ENCODE measurements around the gene RAP1GAP. TPM values are rescaled to one million over a fixed set of nuclear protein-coding genes. Genes with fewer than 3 reads are reported as not detected.

The RAP1GAP gene
- total and polyA plus RNA-seq, 4 donors, result 5.6 to 64.7 (median 28.0) TPM

GRCh38 chr1:21655748-21656147, 13.4 kb downstream of the RAP1GAP start:
- Histone ChIP-seq H3K9me3 (ENCODE audit: control insufficient read depth in 4 of 4, insufficient read depth in 3 of 4, low read length in 3 of 4) (no peaks in the 10 kb centered on the region), H3K4me3 (no peak overlapping the region), H3K9ac (ENCODE audit: insufficient read depth in 1 of 2, low read length in 2 of 2) (no peak overlapping the region), H3K36me3 (ENCODE audit: control insufficient read depth in 4 of 4, insufficient read depth in 4 of 4, low read length in 4 of 4) (no peaks in the 10 kb centered on the region), H3K27me3 (ENCODE audit: control insufficient read depth in 3 of 3, insufficient read depth in 3 of 3, low read length in 2 of 3) (peaks cover 0 to 4% (median 0%) of the 10 kb centered on the region in 3 donors), H3K27ac (ENCODE audit: low read depth in 1 of 2, low read length in 1 of 2) (no peak overlapping the region), H3K4me1 (ENCODE audit: control insufficient read depth in 5 of 5, insufficient read depth in 5 of 5, low read length in 5 of 5) (peaks cover 0 to 19% (median 6%) of the 10 kb centered on the region in 5 donors)
- 38 to 44% methylated on average over 4 of the region's 4 CpGs for WGBS, 2 donors
- ATAC-seq (ENCODE audit: insufficient read depth, low FRiP score) (no peak), DNase-seq (no peak)
- TF ChIP-seq CTCF (IDR thresholded peaks at IDR 0.05; ENCODE audit: control extremely low read depth, extremely low read depth), result no peak

GRCh38 chr1:21655259-21655658, 13.9 kb downstream of the RAP1GAP start:
- 76 to 86% methylated on average over 4 of the region's 4 CpGs for WGBS, 2 donors

GRCh38 chr1:21654209-21654608, 14.9 kb downstream of the RAP1GAP start:
- peaks cover 0 to 2% (median 0%) of the 10 kb centered on the region in 3 donors for H3K27me3 ChIP-seq (ENCODE audit: control insufficient read depth in 3 of 3, insufficient read depth in 3 of 3, low read length in 2 of 3)
- no peak overlapping the region for H3K27ac ChIP-seq (ENCODE audit: low read depth in 1 of 2, low read length in 1 of 2)
- ATAC-seq (ENCODE audit: insufficient read depth, low FRiP score) (no peak), DNase-seq (no peak)
- H3K9ac ChIP-seq (ENCODE audit: insufficient read depth in 1 of 2, low read length in 2 of 2), result no peak overlapping the region
- TF ChIP-seq CTCF (IDR thresholded peaks at IDR 0.05; ENCODE audit: control extremely low read depth, extremely low read depth), result no peak
- no peaks in the 10 kb centered on the region for H3K9me3 ChIP-seq (ENCODE audit: control insufficient read depth in 4 of 4, insufficient read depth in 3 of 4, low read length in 3 of 4)
- H3K4me3 ChIP-seq, result no peak overlapping the region
- no peaks in the 10 kb centered on the region for H3K36me3 ChIP-seq (ENCODE audit: control insufficient read depth in 4 of 4, insufficient read depth in 4 of 4, low read length in 4 of 4)
- peaks cover 0 to 15% (median 6%) of the 10 kb centered on the region in 5 donors for H3K4me1 ChIP-seq (ENCODE audit: control insufficient read depth in 5 of 5, insufficient read depth in 5 of 5, low read length in 5 of 5)
- WGBS, 2 donors, result 79 to 90% methylated on average over 6 of the region's 6 CpGs

More at GRCh38 chr1:21655259-21655658, 13.9 kb downstream of the RAP1GAP start:
- no peak overlapping the region for H3K9ac ChIP-seq (ENCODE audit: insufficient read depth in 1 of 2, low read length in 2 of 2)
- peaks cover 0 to 19% (median 6%) of the 10 kb centered on the region in 5 donors for H3K4me1 ChIP-seq (ENCODE audit: control insufficient read depth in 5 of 5, insufficient read depth in 5 of 5, low read length in 5 of 5)
- ATAC-seq (ENCODE audit: insufficient read depth, low FRiP score) (no peak), DNase-seq (no peak)
- TF ChIP-seq CTCF (IDR thresholded peaks at IDR 0.05; ENCODE audit: control extremely low read depth, extremely low read depth), result no peak
- no peak overlapping the region for H3K27ac ChIP-seq (ENCODE audit: low read depth in 1 of 2, low read length in 1 of 2)
- no peaks in the 10 kb centered on the region for H3K36me3 ChIP-seq (ENCODE audit: control insufficient read depth in 4 of 4, insufficient read depth in 4 of 4, low read length in 4 of 4)
- no peak overlapping the region for H3K4me3 ChIP-seq
- no peaks in the 10 kb centered on the region for H3K9me3 ChIP-seq (ENCODE audit: control insufficient read depth in 4 of 4, insufficient read depth in 3 of 4, low read length in 3 of 4)
- peaks cover 0 to 2% (median 0%) of the 10 kb centered on the region in 3 donors for H3K27me3 ChIP-seq (ENCODE audit: control insufficient read depth in 3 of 3, insufficient read depth in 3 of 3, low read length in 2 of 3)

GRCh38 chr1:21653744-21654100, 15.4 kb downstream of the RAP1GAP start:
- Histone ChIP-seq H3K4me3 (no peak overlapping the region), H3K4me1 (ENCODE audit: control insufficient read depth in 5 of 5, insufficient read depth in 5 of 5, low read length in 5 of 5) (peaks cover 0 to 15% (median 6%) of the 10 kb centered on the region in 5 donors), H3K36me3 (ENCODE audit: control insufficient read depth in 4 of 4, insufficient read depth in 4 of 4, low read length in 4 of 4) (no peaks in the 10 kb centered on the region), H3K9me3 (ENCODE audit: control insufficient read depth in 4 of 4, insufficient read depth in 3 of 4, low read length in 3 of 4) (no peaks in the 10 kb centered on the region), H3K27me3 (ENCODE audit: control insufficient read depth in 3 of 3, insufficient read depth in 3 of 3, low read length in 2 of 3) (peaks cover 0 to 2% (median 0%) of the 10 kb centered on the region in 3 donors), H3K27ac (ENCODE audit: low read depth in 1 of 2, low read length in 1 of 2) (no peak overlapping the region), H3K9ac (ENCODE audit: insufficient read depth in 1 of 2, low read length in 2 of 2) (no peak overlapping the region)
- WGBS, 2 donors, result 61 to 80% methylated on average over 6 of the region's 6 CpGs
- no peak for TF ChIP-seq CTCF (IDR thresholded peaks at IDR 0.05; ENCODE audit: control extremely low read depth, extremely low read depth)
- no peak for DNase-seq
- ATAC-seq (ENCODE audit: insufficient read depth, low FRiP score), result no peak
